ENCODE results near the gene ADGRB3.

DNA sequence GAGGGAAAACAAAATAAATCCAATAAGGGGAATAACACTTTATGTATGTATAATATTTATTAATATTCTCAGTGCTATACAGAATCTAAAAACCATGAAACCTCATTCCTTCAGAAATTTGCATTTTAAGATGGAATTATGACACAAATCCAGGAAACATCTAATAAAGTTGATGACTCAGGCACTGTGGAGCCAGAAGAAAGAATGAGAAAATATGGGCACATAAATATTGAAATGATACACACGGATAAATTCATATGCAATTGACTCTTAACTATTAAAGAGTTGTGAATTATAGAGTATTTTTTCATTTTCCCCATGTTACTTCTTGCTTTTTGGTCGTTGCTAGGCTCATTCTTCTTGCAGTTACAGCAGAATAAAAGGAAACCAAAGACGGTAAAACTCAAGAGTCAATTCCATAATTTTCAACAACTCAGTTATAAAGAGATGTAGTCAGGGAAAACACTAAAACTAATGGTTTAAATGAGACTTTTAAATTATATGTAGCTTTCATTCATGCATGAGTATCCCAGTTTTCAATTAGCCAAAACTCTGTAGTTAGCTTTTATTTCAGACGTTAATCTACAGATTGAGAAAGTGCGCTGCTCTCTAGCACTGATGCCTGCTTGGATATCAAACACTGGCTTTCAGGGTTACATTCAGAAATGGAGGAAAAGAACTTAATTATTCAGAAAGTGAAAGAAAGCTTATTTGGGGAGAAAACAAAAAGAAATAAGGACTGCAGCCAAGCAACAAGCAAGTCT, 95.4 kb downstream of the ADGRB3 start:
- TF ChIP-seq, protein P1, sequence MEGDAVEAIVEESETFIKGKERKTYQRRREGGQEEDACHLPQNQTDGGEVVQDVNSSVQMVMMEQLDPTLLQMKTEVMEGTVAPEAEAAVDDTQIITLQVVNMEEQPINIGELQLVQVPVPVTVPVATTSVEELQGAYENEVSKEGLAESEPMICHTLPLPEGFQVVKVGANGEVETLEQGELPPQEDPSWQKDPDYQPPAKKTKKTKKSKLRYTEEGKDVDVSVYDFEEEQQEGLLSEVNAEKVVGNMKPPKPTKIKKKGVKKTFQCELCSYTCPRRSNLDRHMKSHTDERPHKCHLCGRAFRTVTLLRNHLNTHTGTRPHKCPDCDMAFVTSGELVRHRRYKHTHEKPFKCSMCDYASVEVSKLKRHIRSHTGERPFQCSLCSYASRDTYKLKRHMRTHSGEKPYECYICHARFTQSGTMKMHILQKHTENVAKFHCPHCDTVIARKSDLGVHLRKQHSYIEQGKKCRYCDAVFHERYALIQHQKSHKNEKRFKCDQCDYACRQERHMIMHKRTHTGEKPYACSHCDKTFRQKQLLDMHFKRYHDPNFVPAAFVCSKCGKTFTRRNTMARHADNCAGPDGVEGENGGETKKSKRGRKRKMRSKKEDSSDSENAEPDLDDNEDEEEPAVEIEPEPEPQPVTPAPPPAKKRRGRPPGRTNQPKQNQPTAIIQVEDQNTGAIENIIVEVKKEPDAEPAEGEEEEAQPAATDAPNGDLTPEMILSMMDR (IDR thresholded peaks at IDR 0.05) = no peak
- TF ChIP-seq EP300 (IDR thresholded peaks at IDR 0.05) (no peak), POLR2A (IDR thresholded peaks at IDR 0.05) (no peak)
